Measurements from ENCODE around the gene MAPK8IP3. TPM values are rescaled to one million over a fixed set of nuclear protein-coding genes. Genes with fewer than 3 reads are reported as not detected.
A peak's percentile ranks its signal among the peaks of the same experiment; 100 is the strongest.
"Not testable (repeated sequence)": the region's sequence is repeated elsewhere in the genome, so short reads cannot be mapped to it uniquely, and the experiment has no call there.

Gene MAPK8IP3
- total RNA-seq, 1 donor from 2014 or later, result 63.0 TPM

- TF ChIP-seq, protein P1, sequence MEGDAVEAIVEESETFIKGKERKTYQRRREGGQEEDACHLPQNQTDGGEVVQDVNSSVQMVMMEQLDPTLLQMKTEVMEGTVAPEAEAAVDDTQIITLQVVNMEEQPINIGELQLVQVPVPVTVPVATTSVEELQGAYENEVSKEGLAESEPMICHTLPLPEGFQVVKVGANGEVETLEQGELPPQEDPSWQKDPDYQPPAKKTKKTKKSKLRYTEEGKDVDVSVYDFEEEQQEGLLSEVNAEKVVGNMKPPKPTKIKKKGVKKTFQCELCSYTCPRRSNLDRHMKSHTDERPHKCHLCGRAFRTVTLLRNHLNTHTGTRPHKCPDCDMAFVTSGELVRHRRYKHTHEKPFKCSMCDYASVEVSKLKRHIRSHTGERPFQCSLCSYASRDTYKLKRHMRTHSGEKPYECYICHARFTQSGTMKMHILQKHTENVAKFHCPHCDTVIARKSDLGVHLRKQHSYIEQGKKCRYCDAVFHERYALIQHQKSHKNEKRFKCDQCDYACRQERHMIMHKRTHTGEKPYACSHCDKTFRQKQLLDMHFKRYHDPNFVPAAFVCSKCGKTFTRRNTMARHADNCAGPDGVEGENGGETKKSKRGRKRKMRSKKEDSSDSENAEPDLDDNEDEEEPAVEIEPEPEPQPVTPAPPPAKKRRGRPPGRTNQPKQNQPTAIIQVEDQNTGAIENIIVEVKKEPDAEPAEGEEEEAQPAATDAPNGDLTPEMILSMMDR (IDR thresholded peaks at IDR 0.05), result no peak
- intact Hi-C loops (cut with DNase I), result no loop called here
- H3K36me3 ChIP-seq, result peaks cover 86% of the 10 kb centered on the region
- no peak overlapping the region for H3K27ac ChIP-seq
- no peak overlapping the region for H3K4me3 ChIP-seq
- DNase-seq, result no peak
- ATAC-seq, result no peak
- H3K4me1 ChIP-seq, result no peaks in the 10 kb centered on the region
- no peaks in the 10 kb centered on the region for H3K27me3 ChIP-seq (ENCODE audit: low read depth)
- H3K9me3 ChIP-seq, result no peaks in the 10 kb centered on the region
These were observed 23.4 kb downstream of the MAPK8IP3 start for GRCh38 chr16:1729445-1729844.

GRCh38 chr16:1731073-1731472 lies 25.1 kb downstream of the MAPK8IP3 start:
- TF ChIP-seq, protein P1 (IDR thresholded peaks at IDR 0.05), result no peak
- DNase-seq (no peak), ATAC-seq (no peak)
- peaks cover 78% of the 10 kb centered on the region for H3K36me3 ChIP-seq
- H3K27ac ChIP-seq, result no peak overlapping the region
- intact Hi-C loops (cut with DNase I), result no loop called here
- H3K9me3 ChIP-seq, result no peaks in the 10 kb centered on the region
- no peaks in the 10 kb centered on the region for H3K4me1 ChIP-seq
- no peaks in the 10 kb centered on the region for H3K27me3 ChIP-seq (ENCODE audit: low read depth)
- no peak overlapping the region for H3K4me3 ChIP-seq

DNA sequence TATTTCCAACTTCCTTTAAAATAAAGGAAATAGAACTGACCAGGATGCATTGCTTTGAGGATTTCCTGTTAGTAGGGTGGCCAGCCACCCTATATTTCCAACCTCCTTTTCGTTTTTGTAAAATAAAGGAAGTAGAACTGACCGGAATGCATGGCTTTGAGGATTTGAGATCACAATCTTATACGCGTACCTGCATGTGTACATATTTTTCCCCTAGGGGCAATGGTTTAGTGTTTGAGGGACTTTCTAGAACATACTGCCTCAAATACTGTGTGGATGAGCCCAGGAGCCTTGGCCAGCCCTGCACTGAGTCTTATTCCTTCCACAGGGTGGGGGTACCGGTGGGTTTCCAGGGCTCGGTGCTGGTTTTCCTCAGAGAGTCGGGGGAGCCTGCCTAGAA lies 25.6 kb downstream of the MAPK8IP3 start:
- ATAC-seq (no peak), DNase-seq (no peak)
- Histone ChIP-seq H3K4me1 (no peaks in the 10 kb centered on the region), H3K9me3 (no peaks in the 10 kb centered on the region), H3K4me3 (no peak overlapping the region), H3K27me3 (ENCODE audit: low read depth) (no peaks in the 10 kb centered on the region), H3K36me3 (peaks cover 73% of the 10 kb centered on the region), H3K27ac (no peak overlapping the region)
- intact Hi-C loops (cut with DNase I), result no loop called here
- TF ChIP-seq, protein P1 (IDR thresholded peaks at IDR 0.05), result no peak

- TF ChIP-seq, protein P1 (IDR thresholded peaks at IDR 0.05), result no peak
- Histone ChIP-seq H3K27me3 (ENCODE audit: low read depth) (no peaks in the 10 kb centered on the region), H3K36me3 (peaks cover 70% of the 10 kb centered on the region), H3K4me3 (no peak overlapping the region), H3K4me1 (no peaks in the 10 kb centered on the region), H3K9me3 (no peaks in the 10 kb centered on the region), H3K27ac (no peak overlapping the region)
- ATAC-seq (no peak), DNase-seq (no peak)
- intact Hi-C loops (cut with DNase I), result no loop called here
These were observed 26.1 kb downstream of the MAPK8IP3 start for GRCh38 chr16:1732071-1732470.

GRCh38 chr16:1732551-1732987 lies 26.6 kb downstream of the MAPK8IP3 start:
- H3K27ac ChIP-seq; H3K9me3 ChIP-seq; H3K27me3 ChIP-seq (ENCODE audit: low read depth); ATAC-seq; H3K4me3 ChIP-seq; H3K4me1 ChIP-seq; intact Hi-C loops (cut with DNase I); DNase-seq: not testable (repeated sequence)
- peaks cover 70% of the 10 kb centered on the region for H3K36me3 ChIP-seq

GRCh38 chr16:1734123-1734522 lies 28.1 kb downstream of the MAPK8IP3 start:
- Histone ChIP-seq H3K27ac (no peak overlapping the region), H3K4me3 (no peak overlapping the region), H3K36me3 (peaks cover 57% of the 10 kb centered on the region), H3K4me1 (no peaks in the 10 kb centered on the region), H3K27me3 (ENCODE audit: low read depth) (no peaks in the 10 kb centered on the region), H3K9me3 (no peaks in the 10 kb centered on the region)
- intact Hi-C loops (cut with DNase I), result no loop called here
- no peak for DNase-seq
- peak; percentile 10 to 23 for ATAC-seq
- TF ChIP-seq, protein P1 (IDR thresholded peaks at IDR 0.05), result no peak

Measured in lower lobe of right lung (tissue), 2 donors.